Cardiac muscle cell (in vitro differentiated cells and primary cell): Measurements from ENCODE around the gene IFIT2. TPM values are rescaled to one million over a fixed set of nuclear protein-coding genes. Genes with fewer than 3 reads are reported as not detected.

Experiments used
- DNase-seq, 2 donors: peaks; one replicate each; pipeline versions ENCODE4 v3.0.0 to v3.0.0-alpha.2; 2010 to 2017; ENCODE audit warnings: low read depth in 1 of 2, low spot score in 1 of 2
- H3K27ac ChIP-seq: fragments of 200-600 bp; sonication (generic); 2 replicates; pipeline ENCODE4 v1.5.1; 2016
- H3K27me3 ChIP-seq: fragments of 200-600 bp; sonication (generic); 2 replicates; pipeline ENCODE4 v1.6.0; 2016; ENCODE audit warnings: control low read depth
- H3K36me3 ChIP-seq: fragments of 200-600 bp; sonication (generic); 2 replicates; pipeline ENCODE4 v1.5.1; 2016; ENCODE audit warnings: control low read depth
- H3K4me1 ChIP-seq: fragments of 200-600 bp; sonication (generic); 2 replicates; pipeline ENCODE4 v1.8.1; 2017; ENCODE audit warnings: low read depth, mild to moderate bottlenecking, mixed run types
- H3K4me3 ChIP-seq: fragments of 200-600 bp; sonication (generic); 2 replicates; pipeline ENCODE4 v1.5.1; 2016; ENCODE audit warnings: mild to moderate bottlenecking
- H3K9me3 ChIP-seq: fragments of 200-600 bp; sonication (generic); 2 replicates; pipeline ENCODE4 v1.5.1; 2017; ENCODE audit warnings: low read depth, mild to moderate bottlenecking, control low read depth
- CTCF ChIP-seq: IDR thresholded peaks from 2 replicates; pipeline ENCODE4 v1.5.1; 2012; ENCODE audit warnings: low read depth, mild to moderate bottlenecking, low read length
- polyA plus RNA-seq: library from polyadenylated mRNA; unstranded; fragments of >200 nt; fragmentation: Nextera tagmentation; extraction: Ambion mirVana; gene quantifications from 2 replicates; pipeline ENCODE4 v1.2.1, GENCODE V29; 2016
- total RNA-seq: library from RNA; depleted of rRNA; stranded (reverse); fragments of >200 nt; gene quantifications from 2 replicates; pipeline ENCODE4 v1.2.3, GENCODE V29; 2016

IFIT2 gene
- total and polyA plus RNA-seq, 2 experiments from 2014 or later, result 0.07 TPM; not detected in 1

GRCh38 chr10:89351780-89352597, 50.1 kb downstream of the IFIT2 start:
- Histone ChIP-seq H3K36me3 (no peaks in the 10 kb centered on the region), H3K27ac (peak overlapping the region; percentile 91), H3K27me3 (no peaks in the 10 kb centered on the region), H3K9me3 (no peaks in the 10 kb centered on the region), H3K4me1 (peaks cover 42% of the 10 kb centered on the region), H3K4me3 (no peak overlapping the region)
- TF ChIP-seq CTCF, result no peak
- peak; percentile 52 to 97 for DNase-seq

- H3K9me3 ChIP-seq, result no peaks in the 10 kb centered on the region
- no peaks in the 10 kb centered on the region for H3K36me3 ChIP-seq
- peak in 1 of 2 donors; percentile 40 for DNase-seq
- no peak overlapping the region for H3K27ac ChIP-seq
- peaks cover 40% of the 10 kb centered on the region for H3K4me1 ChIP-seq
- no peak overlapping the region for H3K4me3 ChIP-seq
- TF ChIP-seq CTCF, result no peak
- no peaks in the 10 kb centered on the region for H3K27me3 ChIP-seq
Observed at GRCh38 chr10:89352802-89353201, 51.0 kb downstream of the IFIT2 start.

- peak in 1 of 2 donors; percentile 55 for DNase-seq
- Histone ChIP-seq H3K4me1 (peaks cover 18% of the 10 kb centered on the region), H3K27me3 (no peaks in the 10 kb centered on the region), H3K4me3 (no peak overlapping the region), H3K27ac (no peak overlapping the region), H3K36me3 (no peaks in the 10 kb centered on the region), H3K9me3 (no peaks in the 10 kb centered on the region)
- TF ChIP-seq CTCF, result no peak
Observed at GRCh38 chr10:89355394-89355931, 53.6 kb downstream of the IFIT2 start.

- no peak for TF ChIP-seq CTCF
- Histone ChIP-seq H3K9me3 (no peaks in the 10 kb centered on the region), H3K27me3 (no peaks in the 10 kb centered on the region), H3K27ac (no peak overlapping the region), H3K4me1 (peaks cover 5% of the 10 kb centered on the region), H3K36me3 (no peaks in the 10 kb centered on the region), H3K4me3 (no peak overlapping the region)
- no peak for DNase-seq
Observed at GRCh38 chr10:89357096-89357495, 55.2 kb downstream of the IFIT2 start.

GRCh38 chr10:89357975-89358374, 56.1 kb downstream of the IFIT2 start:
- Histone ChIP-seq H3K27me3 (no peaks in the 10 kb centered on the region), H3K9me3 (no peaks in the 10 kb centered on the region), H3K36me3 (no peaks in the 10 kb centered on the region), H3K27ac (no peak overlapping the region), H3K4me3 (no peak overlapping the region), H3K4me1 (no peaks in the 10 kb centered on the region)
- no peak for TF ChIP-seq CTCF
- DNase-seq, result no peak

Other genes starting within 250 kb of the IFIT2 start
- gene CH25H, start 94.7 kb upstream of the IFIT2 start, total RNA-seq, result not detected in 2 replicates
- not detected in 2 replicates for gene CH25H, start 94.7 kb upstream of the IFIT2 start, polyA plus RNA-seq
- gene LIPA, start 50.3 kb upstream of the IFIT2 start, total RNA-seq, result 6.8 and 6.9 TPM in 2 replicates
- 12.3 and 13.1 TPM in 2 replicates for gene LIPA, start 50.3 kb upstream of the IFIT2 start, polyA plus RNA-seq
- 0.21 and 0.24 TPM in 2 replicates for gene IFIT3, start 26.0 kb downstream of the IFIT2 start, total RNA-seq
- 0.47 and 0.70 TPM in 2 replicates for gene IFIT3, start 26.0 kb downstream of the IFIT2 start, polyA plus RNA-seq
- gene IFIT1B, start 76.0 kb downstream of the IFIT2 start, total RNA-seq, result not detected in 2 replicates
- gene IFIT1B, start 76.0 kb downstream of the IFIT2 start, polyA plus RNA-seq, result 0.31 and 0.99 TPM in 2 replicates
- gene IFIT1, start 90.6 kb downstream of the IFIT2 start, total RNA-seq, result 22.7 and 23.9 TPM in 2 replicates
- gene IFIT1, start 90.6 kb downstream of the IFIT2 start, polyA plus RNA-seq, result 24.4 and 32.8 TPM in 2 replicates
- gene IFIT5, start 112.5 kb downstream of the IFIT2 start, total RNA-seq, result 4.4 and 4.8 TPM in 2 replicates
- 6.6 and 6.9 TPM in 2 replicates for gene IFIT5, start 112.5 kb downstream of the IFIT2 start, polyA plus RNA-seq
- 7.0 and 8.1 TPM in 2 replicates for gene SLC16A12, start 233.5 kb downstream of the IFIT2 start, total RNA-seq
- 7.6 and 10.1 TPM in 2 replicates for gene SLC16A12, start 233.5 kb downstream of the IFIT2 start, polyA plus RNA-seq